Measurements from ENCODE around the gene C21orf58.

GRCh38 chr21:46287541-46287940 lies 36.1 kb downstream of the C21orf58 start:
- TF ChIP-seq EP300 (IDR thresholded peaks at IDR 0.05) (no peak), POLR2AphosphoS5 (IDR thresholded peaks at IDR 0.05) (no peak)
